Measurements from ENCODE around the gene CEMIP. TPM values are rescaled to one million over a fixed set of nuclear protein-coding genes. Genes with fewer than 3 reads are reported as not detected.

Gene CEMIP
- total and polyA plus RNA-seq, 8 donors, result 12.4 to 31.8 (median 27.4) TPM

DNA sequence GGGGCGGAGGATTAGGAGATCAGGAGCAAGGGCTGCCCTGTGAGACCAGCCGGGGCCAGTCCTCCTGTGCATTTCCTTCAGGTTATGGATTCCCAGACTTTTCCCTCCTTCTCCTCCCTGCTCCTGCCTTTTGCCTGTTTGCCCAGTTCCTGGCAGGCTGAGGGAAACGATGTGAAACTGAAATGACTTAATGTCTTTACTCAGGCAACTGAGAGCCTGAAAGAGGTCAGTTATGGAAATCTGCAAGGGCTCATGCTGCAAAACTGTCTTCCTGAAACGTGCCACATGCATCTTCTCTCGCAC, 153.3 kb downstream of the CEMIP start:
- Histone ChIP-seq H3K9me3 (no peaks in the 10 kb centered on the region), H3K27me3 (no peaks in the 10 kb centered on the region), H3K4me1 (no peaks in the 10 kb centered on the region), H3K27ac (no peak overlapping the region), H3K36me3 (peaks cover 0 to 44% of the 10 kb centered on the region in 2 donors), H3K4me3 (no peak overlapping the region)
- peak in 1 of 4 donors; percentile 12 for DNase-seq
- intact Hi-C loops (cut with DNase I), result no loop called here
- TF ChIP-seq, protein P1, sequence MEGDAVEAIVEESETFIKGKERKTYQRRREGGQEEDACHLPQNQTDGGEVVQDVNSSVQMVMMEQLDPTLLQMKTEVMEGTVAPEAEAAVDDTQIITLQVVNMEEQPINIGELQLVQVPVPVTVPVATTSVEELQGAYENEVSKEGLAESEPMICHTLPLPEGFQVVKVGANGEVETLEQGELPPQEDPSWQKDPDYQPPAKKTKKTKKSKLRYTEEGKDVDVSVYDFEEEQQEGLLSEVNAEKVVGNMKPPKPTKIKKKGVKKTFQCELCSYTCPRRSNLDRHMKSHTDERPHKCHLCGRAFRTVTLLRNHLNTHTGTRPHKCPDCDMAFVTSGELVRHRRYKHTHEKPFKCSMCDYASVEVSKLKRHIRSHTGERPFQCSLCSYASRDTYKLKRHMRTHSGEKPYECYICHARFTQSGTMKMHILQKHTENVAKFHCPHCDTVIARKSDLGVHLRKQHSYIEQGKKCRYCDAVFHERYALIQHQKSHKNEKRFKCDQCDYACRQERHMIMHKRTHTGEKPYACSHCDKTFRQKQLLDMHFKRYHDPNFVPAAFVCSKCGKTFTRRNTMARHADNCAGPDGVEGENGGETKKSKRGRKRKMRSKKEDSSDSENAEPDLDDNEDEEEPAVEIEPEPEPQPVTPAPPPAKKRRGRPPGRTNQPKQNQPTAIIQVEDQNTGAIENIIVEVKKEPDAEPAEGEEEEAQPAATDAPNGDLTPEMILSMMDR (IDR thresholded peaks at IDR 0.05), result no peak
- no peak for ATAC-seq

DNA sequence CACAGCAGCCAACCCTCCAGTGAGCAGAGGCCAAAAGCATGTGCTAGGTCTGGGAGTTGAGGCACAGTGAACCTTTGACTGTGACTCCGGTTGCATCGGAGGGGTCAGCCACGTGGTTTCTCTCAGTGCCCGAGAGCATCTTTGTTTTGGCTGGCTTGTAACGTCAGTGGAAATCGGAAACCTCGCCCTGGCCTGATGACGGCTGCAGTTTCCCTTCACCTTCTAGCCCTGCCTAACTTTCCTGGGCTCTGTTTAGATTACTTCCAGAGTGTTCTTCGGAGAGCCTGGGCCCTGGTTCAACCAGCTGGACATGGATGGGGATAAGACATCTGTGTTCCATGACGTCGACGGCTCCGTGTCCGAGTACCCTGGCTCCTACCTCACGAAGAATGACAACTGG, 153.8 kb downstream of the CEMIP start:
- TF ChIP-seq, protein P1 (IDR thresholded peaks at IDR 0.05), result no peak
- Histone ChIP-seq H3K4me3 (no peak overlapping the region), H3K27me3 (no peaks in the 10 kb centered on the region), H3K9me3 (no peaks in the 10 kb centered on the region), H3K27ac (no peak overlapping the region), H3K4me1 (no peaks in the 10 kb centered on the region), H3K36me3 (peaks cover 0 to 48% of the 10 kb centered on the region in 2 donors)
- intact Hi-C loops (cut with DNase I), result no loop called here
- peak in 1 of 4 donors; percentile 41 for DNase-seq
- no peak for ATAC-seq

DNA sequence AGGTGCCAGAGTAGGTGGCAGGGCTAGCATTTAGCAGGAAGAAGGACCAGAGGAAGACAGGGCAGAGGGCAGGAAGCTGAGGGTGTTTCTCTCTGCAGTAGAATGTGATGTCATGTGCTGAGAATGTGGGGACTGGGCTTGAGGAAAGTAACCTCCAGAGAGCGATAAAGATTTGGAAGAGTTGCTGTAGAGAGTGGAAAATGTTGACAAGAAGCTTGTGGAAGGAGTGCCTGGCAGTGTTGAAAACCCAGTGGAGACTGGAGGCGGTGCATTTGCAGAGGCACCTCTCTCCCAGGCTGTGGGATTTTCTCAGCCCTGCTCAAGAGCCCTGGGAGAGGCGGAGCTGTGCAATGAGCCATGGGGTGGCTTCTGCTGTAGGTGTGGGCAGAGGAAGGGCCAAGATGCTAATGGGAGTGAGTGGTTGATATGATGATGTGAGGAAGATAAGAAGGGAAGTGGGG, 155.6 kb downstream of the CEMIP start:
- H3K27me3 ChIP-seq, result no peaks in the 10 kb centered on the region
- TF ChIP-seq, protein P1 (IDR thresholded peaks at IDR 0.05), result no peak
- peaks cover 0 to 54% of the 10 kb centered on the region in 2 donors for H3K36me3 ChIP-seq
- peak; percentile 52 for ATAC-seq
- no peak overlapping the region for H3K4me3 ChIP-seq
- intact Hi-C loops (cut with DNase I), result no loop called here
- no peak overlapping the region for H3K27ac ChIP-seq
- H3K9me3 ChIP-seq, result no peaks in the 10 kb centered on the region
- peak in 1 of 4 donors; percentile 26 for DNase-seq
- H3K4me1 ChIP-seq, result no peaks in the 10 kb centered on the region

DNA sequence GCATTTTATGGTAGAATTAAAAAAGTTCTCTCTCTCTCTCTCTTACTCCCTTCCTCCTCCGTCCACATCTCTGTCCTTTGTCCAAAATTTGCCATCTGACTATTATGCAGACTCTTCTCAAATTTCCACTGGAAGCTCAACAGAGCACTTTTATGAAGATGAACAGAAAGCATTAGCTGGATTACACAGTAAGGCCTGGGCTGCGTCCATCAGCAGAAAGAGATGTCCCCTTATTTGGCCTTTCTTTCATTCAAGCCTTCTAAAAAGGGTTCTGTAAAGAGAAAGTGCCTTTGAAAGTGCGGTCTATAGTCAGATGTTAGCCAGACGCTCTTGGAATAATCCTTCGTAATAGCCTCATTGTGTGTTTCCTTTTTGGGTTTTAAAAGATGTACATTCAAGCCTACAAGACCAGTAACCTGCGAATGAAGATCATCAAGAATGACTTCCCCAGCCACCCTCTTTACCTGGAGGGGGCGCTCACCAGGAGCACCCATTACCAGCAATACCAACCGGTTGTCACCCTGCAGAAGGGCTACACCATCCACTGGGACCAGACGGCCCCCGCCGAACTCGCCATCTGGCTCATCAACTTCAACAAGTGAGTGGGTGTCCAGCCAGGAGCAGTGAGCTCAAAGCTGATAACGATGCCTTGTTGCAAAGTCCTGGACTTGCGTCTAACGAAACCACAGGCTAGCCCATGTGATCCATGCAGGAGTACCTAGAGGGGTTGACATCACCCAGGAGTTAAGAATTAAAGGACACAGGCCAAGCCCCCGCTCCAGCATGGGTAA, 157.3 kb downstream of the CEMIP start:
- no peak overlapping the region for H3K4me3 ChIP-seq
- no peak for ATAC-seq
- H3K27ac ChIP-seq, result no peak overlapping the region
- no peak for DNase-seq
- intact Hi-C loops (cut with DNase I), result no loop called here
- peaks cover 0 to 61% of the 10 kb centered on the region in 2 donors for H3K36me3 ChIP-seq
- H3K27me3 ChIP-seq, result no peaks in the 10 kb centered on the region
- TF ChIP-seq, protein P1 (IDR thresholded peaks at IDR 0.05), result no peak
- H3K4me1 ChIP-seq, result no peaks in the 10 kb centered on the region
- H3K9me3 ChIP-seq, result no peaks in the 10 kb centered on the region

DNA sequence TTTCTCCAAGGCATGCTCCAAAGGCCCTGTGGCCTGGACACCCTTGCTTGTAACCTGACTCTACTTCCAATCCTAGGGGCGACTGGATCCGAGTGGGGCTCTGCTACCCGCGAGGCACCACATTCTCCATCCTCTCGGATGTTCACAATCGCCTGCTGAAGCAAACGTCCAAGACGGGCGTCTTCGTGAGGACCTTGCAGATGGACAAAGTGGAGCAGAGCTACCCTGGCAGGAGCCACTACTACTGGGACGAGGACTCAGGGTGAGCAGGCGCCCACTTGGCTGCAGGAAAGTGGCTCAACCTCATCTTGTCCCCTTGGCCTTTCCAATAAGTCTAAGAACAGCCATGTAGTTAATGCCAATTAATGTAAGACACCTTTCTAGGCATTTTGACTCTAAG, 158.5 kb downstream of the CEMIP start:
- no peak overlapping the region for H3K4me3 ChIP-seq
- no peaks in the 10 kb centered on the region for H3K9me3 ChIP-seq
- TF ChIP-seq, protein P1 (IDR thresholded peaks at IDR 0.05), result no peak
- ATAC-seq (no peak), DNase-seq (no peak)
- no peaks in the 10 kb centered on the region for H3K27me3 ChIP-seq
- H3K27ac ChIP-seq, result no peak overlapping the region
- intact Hi-C loops (cut with DNase I), result no loop called here
- no peaks in the 10 kb centered on the region for H3K4me1 ChIP-seq
- H3K36me3 ChIP-seq, result peaks cover 0 to 73% of the 10 kb centered on the region in 2 donors

Data from left lung (tissue), 10 donors.